PC-3 (cell line): ENCODE data around the gene DOK3.

Source experiments
- CTCF ChIP-seq: fragments of 300-600 bp; sonication (generic); conservative IDR thresholded peaks from 2 replicates; pipeline ENCODE4 v1.5.1; 2017; ENCODE audit warnings: antibody characterized with exemption, low read depth, mild to moderate bottlenecking, low read length
- EZH2 ChIP-seq: fragments of 300-600 bp; sonication (generic); IDR thresholded peaks from one replicate; pipeline ENCODE4 v1.6.1; 2017; ENCODE audit warnings: antibody characterized with exemption, mild to moderate bottlenecking, low read length; ENCODE audit not compliant: unreplicated experiment
- EZH2phosphoT487 ChIP-seq: fragments of 300-600 bp; sonication (generic); IDR thresholded peaks from 2 replicates; pipeline ENCODE4 v1.6.1; 2018; ENCODE audit warnings: mild to moderate bottlenecking, antibody characterized with exemption, low read length, borderline replicate concordance

DNA sequence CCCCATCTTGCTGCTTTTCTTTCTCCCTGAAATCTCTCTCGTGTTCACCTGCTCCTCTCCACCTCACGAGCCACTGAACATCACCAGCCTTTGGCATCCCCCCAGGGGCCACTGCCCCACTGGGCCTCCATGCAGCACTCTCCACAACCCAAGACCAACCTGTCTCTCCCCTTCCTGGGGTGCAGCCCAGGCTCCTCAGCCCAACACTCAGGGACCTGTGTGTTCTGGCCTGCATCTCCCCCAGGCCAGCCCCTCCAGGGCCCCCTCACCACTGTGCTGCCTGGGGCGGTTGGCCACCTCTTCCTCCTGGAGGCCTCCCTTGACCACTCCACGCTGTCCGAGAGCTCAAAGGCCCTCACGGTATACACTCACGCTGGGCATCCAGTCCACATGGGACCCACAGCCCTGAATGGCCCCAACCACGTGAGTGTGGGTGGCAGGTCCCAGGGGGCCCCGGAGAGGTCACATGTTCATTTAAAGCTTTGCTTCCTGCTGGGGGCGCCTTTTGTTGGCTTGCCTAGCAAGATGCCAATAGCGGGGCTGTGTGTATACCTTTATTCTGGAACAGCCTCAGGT is 453 bp upstream of the DOK3 start:
- TF ChIP-seq CTCF (no peak), EZH2 (no peak), EZH2phosphoT487 (no peak)
